ENCODE results near the gene ATXN7L1.

DNA sequence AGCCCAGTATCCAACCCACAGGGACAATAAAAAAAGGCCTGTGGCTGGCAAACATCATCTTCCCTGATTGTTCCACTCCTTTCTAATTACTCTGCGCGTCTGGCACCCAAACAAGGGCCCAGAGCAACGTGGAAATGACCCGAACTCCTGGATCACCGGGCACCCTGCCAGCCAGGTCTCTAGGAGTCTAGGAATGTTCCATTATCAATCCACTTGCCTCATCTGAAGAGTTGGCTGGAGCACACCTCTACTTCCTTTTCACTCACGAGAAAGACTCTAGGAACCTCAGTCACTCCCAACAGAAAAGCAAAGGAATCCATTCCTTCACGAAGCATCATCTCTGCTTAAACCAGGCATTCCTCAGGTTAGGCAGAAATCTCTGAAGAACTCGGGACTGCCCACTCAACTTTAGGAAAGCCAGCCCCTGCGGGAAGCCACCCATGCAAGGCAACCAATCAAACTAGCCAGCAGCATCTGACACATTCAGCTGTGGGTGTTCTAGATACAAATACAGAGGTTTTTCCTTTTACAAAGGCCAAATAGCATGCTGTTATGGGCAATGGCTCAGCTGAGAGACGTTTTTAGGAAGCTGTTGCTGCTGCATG is 37.7 kb downstream of the ATXN7L1 start:
- TF ChIP-seq, protein P1, sequence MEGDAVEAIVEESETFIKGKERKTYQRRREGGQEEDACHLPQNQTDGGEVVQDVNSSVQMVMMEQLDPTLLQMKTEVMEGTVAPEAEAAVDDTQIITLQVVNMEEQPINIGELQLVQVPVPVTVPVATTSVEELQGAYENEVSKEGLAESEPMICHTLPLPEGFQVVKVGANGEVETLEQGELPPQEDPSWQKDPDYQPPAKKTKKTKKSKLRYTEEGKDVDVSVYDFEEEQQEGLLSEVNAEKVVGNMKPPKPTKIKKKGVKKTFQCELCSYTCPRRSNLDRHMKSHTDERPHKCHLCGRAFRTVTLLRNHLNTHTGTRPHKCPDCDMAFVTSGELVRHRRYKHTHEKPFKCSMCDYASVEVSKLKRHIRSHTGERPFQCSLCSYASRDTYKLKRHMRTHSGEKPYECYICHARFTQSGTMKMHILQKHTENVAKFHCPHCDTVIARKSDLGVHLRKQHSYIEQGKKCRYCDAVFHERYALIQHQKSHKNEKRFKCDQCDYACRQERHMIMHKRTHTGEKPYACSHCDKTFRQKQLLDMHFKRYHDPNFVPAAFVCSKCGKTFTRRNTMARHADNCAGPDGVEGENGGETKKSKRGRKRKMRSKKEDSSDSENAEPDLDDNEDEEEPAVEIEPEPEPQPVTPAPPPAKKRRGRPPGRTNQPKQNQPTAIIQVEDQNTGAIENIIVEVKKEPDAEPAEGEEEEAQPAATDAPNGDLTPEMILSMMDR (IDR thresholded peaks at IDR 0.05; ENCODE audit: low read length), result no peak
- no peak for TF ChIP-seq EZH2 (optimal IDR thresholded peaks at IDR 0.05; ENCODE audit: low read depth, low read length)

All from MM.1S (cell line).